Lung (tissue), 12 donors: ENCODE measurements around the gene EMX1. TPM values are rescaled to one million over a fixed set of nuclear protein-coding genes. Genes with fewer than 3 reads are reported as not detected.

ENCODE experiments used
- ATAC-seq: fragments of 200-7000 bp; cut with Tn5 transposase; one replicate; pipeline ENCODE4 v1.9.1; 2020; ENCODE audit warnings: moderate number of reproducible peaks; ENCODE audit not compliant: insufficient read depth, low FRiP score
- DNase-seq, 3 donors: peaks; one replicate each; pipeline ENCODE4 v3.0.0-alpha.2; 2013 to 2017
- H3K27ac ChIP-seq, 2 donors: one replicate each; pipeline ENCODE4 v1.5.1; 2013; ENCODE audit warnings: mild to moderate bottlenecking in 2 of 2, moderate library complexity in 2 of 2, control low read depth in 1 of 2, inconsistent platforms in 1 of 2, low read depth in 1 of 2, low read length in 1 of 2
- H3K27me3 ChIP-seq, 3 donors: one replicate each; pipeline ENCODE4 v1.5.1; 2013; ENCODE audit warnings: low read length in 2 of 3; ENCODE audit not compliant: control insufficient read depth in 3 of 3, insufficient read depth in 3 of 3
- H3K36me3 ChIP-seq, 4 donors: one replicate each; pipeline ENCODE4 v1.5.1; 2013; ENCODE audit warnings: low read length in 4 of 4, mild to moderate bottlenecking in 1 of 4, moderate library complexity in 1 of 4; ENCODE audit not compliant: control insufficient read depth in 4 of 4, insufficient read depth in 4 of 4
- H3K4me1 ChIP-seq, 5 donors: one replicate each; pipeline ENCODE4 v1.5.1; 2013; ENCODE audit warnings: low read length in 5 of 5, mild to moderate bottlenecking in 2 of 5, moderate library complexity in 1 of 5; ENCODE audit not compliant: control insufficient read depth in 5 of 5, insufficient read depth in 5 of 5
- H3K4me3 ChIP-seq: one replicate; pipeline ENCODE4 v1.5.1; 2013; ENCODE audit warnings: mild to moderate bottlenecking, control low read depth, moderate library complexity
- H3K9ac ChIP-seq, 2 donors: one replicate each; pipeline ENCODE4 v1.5.1; 2013; ENCODE audit warnings: low read length in 2 of 2, control low read depth in 1 of 2; ENCODE audit not compliant: insufficient read depth in 1 of 2
- H3K9me3 ChIP-seq, 4 donors: one replicate each; pipeline ENCODE4 v1.5.1; 2013; ENCODE audit warnings: low read length in 3 of 4, mild to moderate bottlenecking in 1 of 4, moderate library complexity in 1 of 4; ENCODE audit not compliant: control insufficient read depth in 4 of 4, insufficient read depth in 3 of 4
- WGBS, 2 donors: extraction: QIAGEN DNeasy Blood & Tissue Kit; methylation state at CpG; one replicate each; pipeline ENCODE4 v1.1.7; 2013; 5-methylcytosine and 5-hydroxymethylcytosine counted together
- polyA plus RNA-seq, 2 donors: library from polyadenylated mRNA; stranded (reverse); fragments of 200-250 nt; gene quantifications; one replicate each; pipeline ENCODE4 v1.2.1, GENCODE V29; 2013
- total RNA-seq, 2 donors: library from RNA; depleted of rRNA in 1 of 2; stranded (reverse); fragments of >200 nt in 1 of 2; gene quantifications; one replicate each; pipeline ENCODE4 v1.2.1, GENCODE V29; 2014 to 2021
- TF ChIP-seq, protein P1 (sequence below): IDR thresholded peaks from 2 replicates; pipeline ENCODE4 v1.5.1; 2012; ENCODE audit warnings: mild to moderate bottlenecking; ENCODE audit errors: control extremely low read depth, extremely low read depth
- donor health status: control.
- donor health status: control.
- donor health status: Bipolar disorder and iron deficiency.
- donor health status: healthy.
- donor health status: DM: yes; HTN: yes; CAD: no.

Gene EMX1
- total and polyA plus RNA-seq, 4 donors: 0.02 to 0.12 TPM; not detected in 2

DNA sequence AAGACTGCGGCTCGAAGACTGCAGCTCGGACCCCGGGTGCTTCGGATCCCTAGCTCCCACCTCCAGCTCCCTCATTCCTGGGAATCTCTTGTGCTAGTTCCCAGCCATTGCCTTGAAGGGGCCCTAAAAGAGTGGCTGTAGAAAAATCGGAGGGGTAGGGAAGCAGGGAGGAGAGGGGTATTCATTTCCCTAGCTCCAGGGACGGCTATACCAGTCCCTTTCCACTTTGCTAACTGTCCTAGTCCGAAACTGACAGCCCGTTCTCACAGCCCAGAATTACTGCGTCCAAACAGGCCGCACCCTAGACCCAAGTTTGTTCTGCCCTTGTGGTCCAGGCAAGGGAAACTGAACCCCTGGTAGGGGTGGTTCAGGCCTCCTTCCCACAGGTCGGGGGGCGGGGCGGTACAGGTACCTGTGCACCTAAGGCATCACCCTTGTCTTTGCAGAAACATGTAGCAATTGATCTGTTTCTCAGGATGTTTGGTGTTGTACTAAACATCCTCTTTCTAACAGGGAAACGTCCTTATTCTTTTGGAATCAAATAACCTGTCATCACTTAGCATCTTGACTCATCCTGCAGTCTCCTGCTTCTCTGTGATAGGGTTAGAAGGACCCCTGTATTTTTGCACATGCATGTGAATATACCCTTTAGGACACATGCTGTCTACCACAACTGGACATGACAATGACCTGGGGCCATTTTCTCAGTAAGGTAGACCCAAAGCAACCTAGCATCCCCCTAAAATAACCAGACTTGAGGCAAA is 4.0 kb downstream of the EMX1 start:
- Histone ChIP-seq H3K27ac (no peak overlapping the region), H3K4me3 (no peak overlapping the region), H3K36me3 (no peaks in the 10 kb centered on the region), H3K4me1 (peaks cover 0 to 34% (median 4%) of the 10 kb centered on the region in 5 donors), H3K9ac (no peak overlapping the region), H3K9me3 (peaks cover 0 to 12% (median 0%) of the 10 kb centered on the region in 4 donors), H3K27me3 (peaks cover 6 to 89% (median 86%) of the 10 kb centered on the region in 3 donors)
- ATAC-seq: no peak
- DNase-seq: peak in 1 of 3 donors; percentile 11
- 16 to 27% methylated on average over 15 of the region's 15 CpGs for WGBS, 2 donors
- TF ChIP-seq, protein P1, sequence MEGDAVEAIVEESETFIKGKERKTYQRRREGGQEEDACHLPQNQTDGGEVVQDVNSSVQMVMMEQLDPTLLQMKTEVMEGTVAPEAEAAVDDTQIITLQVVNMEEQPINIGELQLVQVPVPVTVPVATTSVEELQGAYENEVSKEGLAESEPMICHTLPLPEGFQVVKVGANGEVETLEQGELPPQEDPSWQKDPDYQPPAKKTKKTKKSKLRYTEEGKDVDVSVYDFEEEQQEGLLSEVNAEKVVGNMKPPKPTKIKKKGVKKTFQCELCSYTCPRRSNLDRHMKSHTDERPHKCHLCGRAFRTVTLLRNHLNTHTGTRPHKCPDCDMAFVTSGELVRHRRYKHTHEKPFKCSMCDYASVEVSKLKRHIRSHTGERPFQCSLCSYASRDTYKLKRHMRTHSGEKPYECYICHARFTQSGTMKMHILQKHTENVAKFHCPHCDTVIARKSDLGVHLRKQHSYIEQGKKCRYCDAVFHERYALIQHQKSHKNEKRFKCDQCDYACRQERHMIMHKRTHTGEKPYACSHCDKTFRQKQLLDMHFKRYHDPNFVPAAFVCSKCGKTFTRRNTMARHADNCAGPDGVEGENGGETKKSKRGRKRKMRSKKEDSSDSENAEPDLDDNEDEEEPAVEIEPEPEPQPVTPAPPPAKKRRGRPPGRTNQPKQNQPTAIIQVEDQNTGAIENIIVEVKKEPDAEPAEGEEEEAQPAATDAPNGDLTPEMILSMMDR: no peak

GRCh38 chr2:72921853-72922252 is 4.5 kb downstream of the EMX1 start:
- WGBS, 2 donors: 73 to 77% methylated on average over 1 of the region's 1 CpG
- Histone ChIP-seq H3K4me1 (peaks cover 0 to 28% (median 4%) of the 10 kb centered on the region in 5 donors), H3K27ac (no peak overlapping the region), H3K27me3 (peaks cover 9 to 89% (median 86%) of the 10 kb centered on the region in 3 donors), H3K9ac (no peak overlapping the region), H3K4me3 (no peak overlapping the region), H3K9me3 (peaks cover 0 to 12% (median 0%) of the 10 kb centered on the region in 4 donors), H3K36me3 (no peaks in the 10 kb centered on the region)
- DNase-seq (no peak), ATAC-seq (no peak)
- TF ChIP-seq, protein P1: no peak

DNA sequence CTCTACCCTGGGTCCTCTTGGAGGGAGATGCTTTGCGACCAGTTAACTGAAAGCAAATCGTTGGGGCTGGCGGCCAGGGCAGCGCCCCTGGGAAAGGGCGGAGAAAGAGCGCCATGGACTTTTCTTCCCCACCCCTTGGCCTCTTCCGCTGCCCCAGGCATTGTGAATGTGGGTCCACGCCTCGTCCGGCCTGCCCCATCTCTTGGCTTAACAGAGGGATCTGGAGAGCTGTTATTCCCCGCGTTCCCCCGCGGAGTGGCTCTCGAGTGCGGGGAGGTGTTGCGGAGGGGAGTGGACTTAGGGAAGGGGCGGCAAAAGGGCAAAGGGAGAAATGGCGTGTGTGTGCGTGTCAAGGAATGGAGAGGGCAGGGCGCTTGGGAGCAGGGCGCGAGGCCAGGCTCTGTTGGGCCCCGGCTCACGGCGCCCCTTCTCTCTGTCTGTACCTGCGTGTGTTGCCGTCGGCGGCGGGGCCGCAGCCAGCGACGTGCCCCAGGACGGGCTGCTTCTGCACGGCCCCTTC is 6.6 kb downstream of the EMX1 start:
- Histone ChIP-seq H3K27me3 (peaks cover 9 to 100% (median 97%) of the 10 kb centered on the region in 3 donors), H3K4me1 (peaks cover 0 to 22% (median 0%) of the 10 kb centered on the region in 5 donors), H3K36me3 (no peaks in the 10 kb centered on the region), H3K4me3 (peak overlapping the region; percentile 5), H3K27ac (no peak overlapping the region), H3K9ac (no peak overlapping the region), H3K9me3 (peaks cover 0 to 12% (median 0%) of the 10 kb centered on the region in 4 donors)
- DNase-seq (peak in 1 of 3 donors; percentile 9), ATAC-seq (no peak)
- 5% methylated on average over 30 to 36 of the region's 36 CpGs for WGBS, 2 donors
- TF ChIP-seq, protein P1: no peak
